Ovary (tissue), 3 donors: ENCODE results near the gene VPS52.
"Not testable (repeated sequence)": the region's sequence is repeated elsewhere in the genome, so short reads cannot be mapped to it uniquely, and the experiment has no call there.

Source experiments
- CTCF ChIP-seq, 3 donors: fragments of 450-650 bp in 2 of 3; fragments of 200-600 bp in 1 of 3; IDR thresholded peaks; one replicate each; pipeline versions ENCODE4 v1.5.1 to v1.8.0; 2016 to 2022; ENCODE audit warnings: antibody characterized with exemption in 3 of 3, mild to moderate bottlenecking in 1 of 3
- EP300 ChIP-seq: sonication (generic); formaldehyde crosslinking; IDR thresholded peaks from one replicate; pipeline ENCODE4 v1.6.1; 2017; ENCODE audit warnings: antibody characterized with exemption
- donor health status: DM: no; HTN: no; CAD: no.

DNA sequence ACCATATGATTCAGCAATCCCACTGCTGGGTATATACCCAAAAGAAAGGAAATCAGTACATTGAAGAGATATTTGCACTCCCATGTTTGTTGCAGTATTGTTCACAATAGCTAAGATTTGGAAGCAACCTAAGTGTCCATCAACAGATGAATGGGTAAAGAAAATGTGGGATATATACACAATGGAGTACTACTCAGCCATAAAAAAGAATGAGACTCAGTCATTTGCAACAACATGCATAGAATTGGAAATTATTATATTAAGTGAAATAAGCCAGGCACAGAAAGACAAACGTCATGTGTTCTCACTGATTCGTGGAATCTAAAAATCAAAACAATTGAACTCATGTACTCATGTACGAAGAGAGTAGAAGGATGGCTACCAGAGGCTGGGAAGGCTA, 9.2 kb downstream of the VPS52 start:
- not testable (repeated sequence) for TF ChIP-seq CTCF (IDR thresholded peaks at IDR 0.05); EP300
